IPS-18a (cell line): ENCODE measurements around the gene SERTAD2.

Source experiments
- H3K27ac ChIP-seq: one replicate; pipeline ENCODE4 v1.5.1; 2013; ENCODE audit warnings: low read length
- H3K27me3 ChIP-seq: one replicate; pipeline ENCODE4 v1.6.1; 2013; ENCODE audit warnings: mild to moderate bottlenecking, low read length; ENCODE audit not compliant: control insufficient read depth, insufficient read depth
- H3K36me3 ChIP-seq: one replicate; pipeline ENCODE4 v1.6.1; 2013; ENCODE audit warnings: low read depth, low read length; ENCODE audit not compliant: control insufficient read depth
- H3K4me1 ChIP-seq: one replicate; pipeline ENCODE4 v1.6.1; 2013; ENCODE audit warnings: low read depth, low read length; ENCODE audit not compliant: control insufficient read depth
- H3K4me3 ChIP-seq: one replicate; pipeline ENCODE4 v1.5.1; 2013; ENCODE audit warnings: low read length
- H3K9ac ChIP-seq: one replicate; pipeline ENCODE4 v1.6.1; 2013; ENCODE audit warnings: mild to moderate bottlenecking, low read length, moderate library complexity
- H3K9me3 ChIP-seq: one replicate; pipeline ENCODE4 v1.6.1; 2013; ENCODE audit warnings: low read depth, low read length; ENCODE audit not compliant: control insufficient read depth

SERTAD2 gene

GRCh38 chr2:64581777-64582539 lies 71.8 kb downstream of the SERTAD2 start:
- Histone ChIP-seq H3K9ac (no peak overlapping the region), H3K4me1 (no peaks in the 10 kb centered on the region), H3K36me3 (peaks cover 9% of the 10 kb centered on the region), H3K27me3 (no peaks in the 10 kb centered on the region), H3K27ac (no peak overlapping the region), H3K9me3 (no peaks in the 10 kb centered on the region), H3K4me3 (no peak overlapping the region)
